ENCODE measurements around the gene NFIB.

The NFIB gene

DNA sequence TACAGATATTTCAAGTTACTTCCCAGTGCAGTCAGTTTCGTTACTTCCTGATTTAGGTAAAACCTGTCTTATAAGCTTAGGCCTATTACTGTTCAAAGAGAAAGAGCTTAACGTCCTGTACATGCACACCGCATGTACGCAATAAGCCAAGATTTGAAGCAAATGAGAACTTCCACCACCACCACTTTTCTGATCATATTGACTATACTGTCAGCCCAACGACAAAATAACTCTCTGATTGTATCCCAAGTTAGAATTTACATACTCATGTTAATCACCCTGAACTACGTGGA, 5.1 kb downstream of the NFIB start:
- Histone ChIP-seq H3K79me2 (ENCODE audit: insufficient read depth, low read length) (no peaks in the 10 kb centered on the region), H3K4me3 (ENCODE audit: low read length, poor library complexity, severe bottlenecking) (no peak overlapping the region), H2AFZ (ENCODE audit: low read length) (no peak overlapping the region), H4K20me1 (ENCODE audit: insufficient read depth, low read length, poor library complexity, severe bottlenecking) (no peaks in the 10 kb centered on the region), H3K36me3 (ENCODE audit: insufficient read depth, low read length) (no peaks in the 10 kb centered on the region), H3K9ac (ENCODE audit: low read depth, low read length, poor library complexity, severe bottlenecking) (no peak overlapping the region), H3K4me1 (ENCODE audit: insufficient read depth, low read length, poor library complexity, severe bottlenecking) (no peaks in the 10 kb centered on the region), H3F3A (ENCODE audit: low read depth) (no peaks in the 10 kb centered on the region), H3K27me3 (ENCODE audit: insufficient read depth, low read length, poor library complexity, severe bottlenecking) (peaks cover 15% of the 10 kb centered on the region), H3K9me2 (replicated peaks; ENCODE audit: low read depth, low read length) (no peaks in the 10 kb centered on the region), H3K9me3 (ENCODE audit: insufficient read depth, low read depth, low read length) (no peaks in the 10 kb centered on the region), H3K4me2 (ENCODE audit: low read depth, low read length, poor library complexity, severe bottlenecking) (no peak overlapping the region)
- TF ChIP-seq, protein P1, sequence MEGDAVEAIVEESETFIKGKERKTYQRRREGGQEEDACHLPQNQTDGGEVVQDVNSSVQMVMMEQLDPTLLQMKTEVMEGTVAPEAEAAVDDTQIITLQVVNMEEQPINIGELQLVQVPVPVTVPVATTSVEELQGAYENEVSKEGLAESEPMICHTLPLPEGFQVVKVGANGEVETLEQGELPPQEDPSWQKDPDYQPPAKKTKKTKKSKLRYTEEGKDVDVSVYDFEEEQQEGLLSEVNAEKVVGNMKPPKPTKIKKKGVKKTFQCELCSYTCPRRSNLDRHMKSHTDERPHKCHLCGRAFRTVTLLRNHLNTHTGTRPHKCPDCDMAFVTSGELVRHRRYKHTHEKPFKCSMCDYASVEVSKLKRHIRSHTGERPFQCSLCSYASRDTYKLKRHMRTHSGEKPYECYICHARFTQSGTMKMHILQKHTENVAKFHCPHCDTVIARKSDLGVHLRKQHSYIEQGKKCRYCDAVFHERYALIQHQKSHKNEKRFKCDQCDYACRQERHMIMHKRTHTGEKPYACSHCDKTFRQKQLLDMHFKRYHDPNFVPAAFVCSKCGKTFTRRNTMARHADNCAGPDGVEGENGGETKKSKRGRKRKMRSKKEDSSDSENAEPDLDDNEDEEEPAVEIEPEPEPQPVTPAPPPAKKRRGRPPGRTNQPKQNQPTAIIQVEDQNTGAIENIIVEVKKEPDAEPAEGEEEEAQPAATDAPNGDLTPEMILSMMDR (conservative IDR thresholded peaks at IDR 0.05; ENCODE audit: low read length): no peak
- no peak for TF ChIP-seq EZH2phosphoT487 (IDR thresholded peaks at IDR 0.05; ENCODE audit: borderline replicate concordance)

DNA sequence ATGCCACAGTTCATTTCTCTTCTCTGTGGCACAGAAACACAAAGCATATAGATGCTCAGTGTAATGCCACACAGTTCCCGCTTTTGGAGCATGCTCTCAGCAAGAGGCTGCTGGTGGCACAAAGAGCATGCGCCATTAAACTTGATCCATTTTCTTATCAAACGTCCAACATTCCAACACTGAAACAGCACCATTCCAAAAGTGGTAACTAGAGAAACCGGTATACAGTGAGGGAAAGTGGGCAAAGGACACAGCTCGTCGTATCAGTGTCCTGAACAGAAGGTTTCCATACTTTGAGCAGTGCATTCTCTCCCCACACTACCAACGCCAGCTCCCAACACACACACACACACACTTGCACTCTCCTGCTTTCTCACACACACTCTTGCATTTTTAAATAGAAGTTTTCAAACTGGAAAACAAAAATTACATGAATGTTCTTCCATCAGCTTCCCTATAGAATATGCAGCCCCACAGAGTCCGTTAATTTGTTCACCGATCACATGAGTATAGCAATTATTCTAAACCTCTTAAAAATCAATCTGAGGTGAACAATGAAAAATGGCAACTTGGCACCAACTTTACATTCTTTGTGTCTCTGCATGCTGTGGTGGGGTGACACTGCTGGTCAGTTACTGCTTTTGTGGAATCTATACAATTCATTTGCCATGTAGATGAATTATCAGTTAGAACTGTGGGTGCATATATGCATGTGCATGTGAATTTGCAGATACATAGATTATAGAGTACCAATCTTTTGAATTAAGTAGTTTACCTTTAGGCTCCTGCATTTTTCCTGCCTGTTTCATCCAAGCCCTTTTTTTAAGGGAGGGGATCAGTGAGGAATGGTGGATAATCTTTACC, 5.7 kb downstream of the NFIB start:
- no peak overlapping the region for H3K9ac ChIP-seq (ENCODE audit: low read depth, low read length, poor library complexity, severe bottlenecking)
- H4K20me1 ChIP-seq (ENCODE audit: insufficient read depth, low read length, poor library complexity, severe bottlenecking): no peaks in the 10 kb centered on the region
- H3K9me3 ChIP-seq (ENCODE audit: insufficient read depth, low read depth, low read length): no peaks in the 10 kb centered on the region
- H3F3A ChIP-seq (ENCODE audit: low read depth): no peaks in the 10 kb centered on the region
- no peak overlapping the region for H3K4me3 ChIP-seq (ENCODE audit: low read length, poor library complexity, severe bottlenecking)
- no peaks in the 10 kb centered on the region for H3K79me2 ChIP-seq (ENCODE audit: insufficient read depth, low read length)
- H3K4me1 ChIP-seq (ENCODE audit: insufficient read depth, low read length, poor library complexity, severe bottlenecking): no peaks in the 10 kb centered on the region
- no peaks in the 10 kb centered on the region for H3K36me3 ChIP-seq (ENCODE audit: insufficient read depth, low read length)
- no peak overlapping the region for H3K4me2 ChIP-seq (ENCODE audit: low read depth, low read length, poor library complexity, severe bottlenecking)
- H3K27me3 ChIP-seq (ENCODE audit: insufficient read depth, low read length, poor library complexity, severe bottlenecking): peaks cover 15% of the 10 kb centered on the region
- TF ChIP-seq EZH2phosphoT487 (IDR thresholded peaks at IDR 0.05; ENCODE audit: borderline replicate concordance): no peak
- TF ChIP-seq, protein P1 (conservative IDR thresholded peaks at IDR 0.05; ENCODE audit: low read length): no peak
- H3K9me2 ChIP-seq (replicated peaks; ENCODE audit: low read depth, low read length): no peaks in the 10 kb centered on the region
- H2AFZ ChIP-seq (ENCODE audit: low read length): no peak overlapping the region

GRCh38 chr9:14306672-14307660, 7.0 kb downstream of the NFIB start:
- H2AFZ ChIP-seq (ENCODE audit: low read length): no peak overlapping the region
- H3K4me1 ChIP-seq (ENCODE audit: insufficient read depth, low read length, poor library complexity, severe bottlenecking): peaks cover 4% of the 10 kb centered on the region
- no peak overlapping the region for H3K4me2 ChIP-seq (ENCODE audit: low read depth, low read length, poor library complexity, severe bottlenecking)
- H4K20me1 ChIP-seq (ENCODE audit: insufficient read depth, low read length, poor library complexity, severe bottlenecking): no peaks in the 10 kb centered on the region
- no peak overlapping the region for H3K9ac ChIP-seq (ENCODE audit: low read depth, low read length, poor library complexity, severe bottlenecking)
- no peaks in the 10 kb centered on the region for H3K79me2 ChIP-seq (ENCODE audit: insufficient read depth, low read length)
- no peaks in the 10 kb centered on the region for H3K9me3 ChIP-seq (ENCODE audit: insufficient read depth, low read depth, low read length)
- peaks cover 15% of the 10 kb centered on the region for H3K27me3 ChIP-seq (ENCODE audit: insufficient read depth, low read length, poor library complexity, severe bottlenecking)
- no peaks in the 10 kb centered on the region for H3K9me2 ChIP-seq (replicated peaks; ENCODE audit: low read depth, low read length)
- H3K36me3 ChIP-seq (ENCODE audit: insufficient read depth, low read length): no peaks in the 10 kb centered on the region
- H3F3A ChIP-seq (ENCODE audit: low read depth): no peaks in the 10 kb centered on the region
- H3K4me3 ChIP-seq (ENCODE audit: low read length, poor library complexity, severe bottlenecking): no peak overlapping the region
- TF ChIP-seq EZH2phosphoT487 (IDR thresholded peaks at IDR 0.05; ENCODE audit: borderline replicate concordance): no peak
- TF ChIP-seq, protein P1 (conservative IDR thresholded peaks at IDR 0.05; ENCODE audit: low read length): no peak
